Neural cell (in vitro differentiated cells): Measurements from ENCODE around the gene DYNC2LI1. TPM values are rescaled to one million over a fixed set of nuclear protein-coding genes. Genes with fewer than 3 reads are reported as not detected.

Experiments used
- H2AFZ ChIP-seq: fragments of 200-600, 300-800 bp; sonication (generic), shearing (Covaris generic); 2 replicates; pipeline ENCODE4 v1.6.0; 2014; ENCODE audit warnings: low read depth, mild to moderate bottlenecking, antibody characterized with exemption, low read length, moderate library complexity
- H3F3A ChIP-seq: fragments of 200-600 bp; shearing (Covaris generic); 2 replicates; pipeline ENCODE4 v1.6.1; 2016; ENCODE audit warnings: mild to moderate bottlenecking, moderate library complexity, mixed read lengths, antibody characterized with exemption, low read length; ENCODE audit not compliant: insufficient read depth, poor library complexity, severe bottlenecking
- H3K27ac ChIP-seq: fragments of 200-600, 300-800 bp; sonication (generic), shearing (Covaris generic); 2 replicates; pipeline ENCODE4 v1.5.1; 2014; ENCODE audit warnings: mild to moderate bottlenecking, low read length, moderate library complexity
- H3K27me3 ChIP-seq: fragments of 300-800, 200-600 bp; sonication (generic), shearing (Covaris generic); 2 replicates; pipeline ENCODE4 v1.6.0; 2014; ENCODE audit warnings: mild to moderate bottlenecking, low read depth, low read length, moderate library complexity; ENCODE audit not compliant: insufficient read depth
- H3K36me3 ChIP-seq: fragments of 300-800, 200-600 bp; sonication (generic), shearing (Covaris generic); 2 replicates; pipeline ENCODE4 v1.5.1; 2014; ENCODE audit warnings: mild to moderate bottlenecking, antibody characterized with exemption, low read length, moderate library complexity; ENCODE audit not compliant: insufficient read depth
- H3K4me2 ChIP-seq: fragments of 300-800, 200-600 bp; sonication (generic), shearing (Covaris generic); 2 replicates; pipeline ENCODE4 v1.6.0; 2014; ENCODE audit warnings: mild to moderate bottlenecking, low read length
- H3K4me3 ChIP-seq: fragments of 300-800, 200-600 bp; sonication (generic), shearing (Covaris generic); 2 replicates; pipeline ENCODE4 v1.5.1; 2014; ENCODE audit warnings: mild to moderate bottlenecking, low read length, moderate library complexity
- H3K79me2 ChIP-seq: fragments of 200-600 bp; shearing (Covaris generic); replicated peaks from 2 replicates; pipeline ENCODE4 v1.6.0; 2014; ENCODE audit warnings: mild to moderate bottlenecking, low read length, moderate library complexity; ENCODE audit not compliant: insufficient read depth
- H3K9ac ChIP-seq: fragments of 300-800, 200-600 bp; sonication (generic), shearing (Covaris generic); 2 replicates; pipeline ENCODE4 v1.6.1; 2016; ENCODE audit warnings: mild to moderate bottlenecking, low read length, mixed read lengths
- H3K9me2 ChIP-seq: fragments of 200-600 bp; shearing (Covaris generic); 2 replicates; pipeline ENCODE4 v1.6.1; 2016; ENCODE audit warnings: mild to moderate bottlenecking, low read length, mixed read lengths; ENCODE audit not compliant: insufficient read depth
- H3K9me3 ChIP-seq: fragments of 200-600, 300-800 bp; sonication (generic), shearing (Covaris generic); 2 replicates; pipeline ENCODE4 v1.6.1; 2016; ENCODE audit warnings: mild to moderate bottlenecking, mixed run types, low read length, moderate library complexity, mixed read lengths
- H4K20me1 ChIP-seq: fragments of 200-600 bp; shearing (Covaris generic); 2 replicates; pipeline ENCODE4 v1.6.1; 2016; ENCODE audit warnings: mild to moderate bottlenecking, mixed run types; ENCODE audit not compliant: insufficient read depth
- CTCF ChIP-seq: fragments of 450-650 bp; IDR thresholded peaks from 2 replicates; pipeline ENCODE4 v1.5.1; 2014; ENCODE audit warnings: antibody characterized with exemption, mild to moderate bottlenecking, moderate library complexity; ENCODE audit not compliant: poor library complexity, severe bottlenecking
- EP300 ChIP-seq: fragments of 450-650 bp; conservative IDR thresholded peaks from 2 replicates; pipeline ENCODE4 v1.6.1; 2014; ENCODE audit warnings: antibody characterized with exemption, mild to moderate bottlenecking, moderate library complexity; ENCODE audit not compliant: poor library complexity, severe bottlenecking
- EZH2 ChIP-seq: fragments of 200-600, 300-800 bp; shearing (Covaris generic), sonication (generic); IDR thresholded peaks from 2 replicates; pipeline ENCODE4 v1.6.1; 2014; ENCODE audit warnings: antibody characterized with exemption, low read length, borderline replicate concordance, mild to moderate bottlenecking; ENCODE audit not compliant: insufficient read depth, poor library complexity, severe bottlenecking
- MXI1 ChIP-seq: fragments of 450-650 bp; conservative IDR thresholded peaks from 2 replicates; pipeline ENCODE4 v1.6.1; 2014; ENCODE audit warnings: antibody characterized with exemption, mild to moderate bottlenecking; ENCODE audit not compliant: poor library complexity, severe bottlenecking
- POLR2AphosphoS5 ChIP-seq: IDR thresholded peaks from 2 replicates; pipeline ENCODE4 v1.6.1; 2012
- RAD21 ChIP-seq: fragments of 450-650 bp; conservative IDR thresholded peaks from 2 replicates; pipeline ENCODE4 v1.6.1; 2014; ENCODE audit warnings: antibody characterized with exemption, mild to moderate bottlenecking, moderate library complexity
- REST ChIP-seq: IDR thresholded peaks from 2 replicates; pipeline ENCODE4 v1.6.1; 2012; ENCODE audit warnings: borderline replicate concordance
- SMC3 ChIP-seq: fragments of 450-650 bp; conservative IDR thresholded peaks from 2 replicates; pipeline ENCODE4 v1.6.1; 2014; ENCODE audit warnings: antibody characterized with exemption, mild to moderate bottlenecking, moderate library complexity; ENCODE audit not compliant: poor library complexity
- TAF1 ChIP-seq: IDR thresholded peaks from 2 replicates; pipeline ENCODE4 v1.6.1; 2012; ENCODE audit warnings: low read depth
- polyA plus RNA-seq: library from polyadenylated mRNA; depleted of rRNA; stranded (reverse); fragments of >200 nt; gene quantifications from 2 replicates; pipeline ENCODE4 v1.2.3, GENCODE V29; 2014

The DYNC2LI1 gene
- polyA plus RNA-seq, 1 donor from 2014 or later = 80.6 TPM

GRCh38 chr2:43800894-43801293 is 27.1 kb downstream of the DYNC2LI1 start:
- H3K9me3 ChIP-seq = no peaks in the 10 kb centered on the region
- H3F3A ChIP-seq = no peaks in the 10 kb centered on the region
- no peaks in the 10 kb centered on the region for H3K36me3 ChIP-seq
- H3K9me2 ChIP-seq = no peaks in the 10 kb centered on the region
- no peak overlapping the region for H3K9ac ChIP-seq
- no peaks in the 10 kb centered on the region for H4K20me1 ChIP-seq
- no peak overlapping the region for H2AFZ ChIP-seq
- H3K79me2 ChIP-seq = no peaks in the 10 kb centered on the region
- H3K4me2 ChIP-seq = no peak overlapping the region
- no peak overlapping the region for H3K4me3 ChIP-seq
- no peak overlapping the region for H3K27ac ChIP-seq
- H3K27me3 ChIP-seq = no peaks in the 10 kb centered on the region
- no peak for TF ChIP-seq TAF1

GRCh38 chr2:43802135-43802534 is 28.3 kb downstream of the DYNC2LI1 start:
- Histone ChIP-seq H3K27me3 (no peaks in the 10 kb centered on the region), H3K36me3 (no peaks in the 10 kb centered on the region), H2AFZ (no peak overlapping the region), H3K9me3 (no peaks in the 10 kb centered on the region), H3F3A (no peaks in the 10 kb centered on the region), H3K4me3 (no peak overlapping the region), H4K20me1 (no peaks in the 10 kb centered on the region), H3K9me2 (no peaks in the 10 kb centered on the region), H3K79me2 (no peaks in the 10 kb centered on the region), H3K27ac (no peak overlapping the region), H3K9ac (no peak overlapping the region), H3K4me2 (no peak overlapping the region)
- TF ChIP-seq RAD21 = no peak
- no peak for TF ChIP-seq TAF1
- no peak for TF ChIP-seq SMC3
- TF ChIP-seq EZH2 = no peak
- no peak for TF ChIP-seq EP300
- TF ChIP-seq REST = no peak
- no peak for TF ChIP-seq MXI1
- TF ChIP-seq CTCF = no peak
- TF ChIP-seq POLR2AphosphoS5 = no peak

- Histone ChIP-seq H4K20me1 (no peaks in the 10 kb centered on the region), H3K9me2 (no peaks in the 10 kb centered on the region), H3K9ac (no peak overlapping the region)
These were observed 29.3 kb downstream of the DYNC2LI1 start for GRCh38 chr2:43803113-43803512.

More at GRCh38 chr2:43803113-43803512, 29.3 kb downstream of the DYNC2LI1 start:
- TF ChIP-seq REST (no peak), EZH2 (no peak), EP300 (no peak), SMC3 (no peak), RAD21 (no peak), CTCF (no peak), TAF1 (no peak), MXI1 (no peak), POLR2AphosphoS5 (no peak)
- Histone ChIP-seq H3K9me3 (no peaks in the 10 kb centered on the region), H3F3A (no peaks in the 10 kb centered on the region), H3K4me3 (no peak overlapping the region), H3K79me2 (no peaks in the 10 kb centered on the region), H2AFZ (no peak overlapping the region), H3K27ac (no peak overlapping the region), H3K36me3 (no peaks in the 10 kb centered on the region), H3K4me2 (no peak overlapping the region), H3K27me3 (no peaks in the 10 kb centered on the region)
